Naive B cell (primary cell): ENCODE measurements around the gene ATP1A1. TPM values are rescaled to one million over a fixed set of nuclear protein-coding genes. Genes with fewer than 3 reads are reported as not detected.

ENCODE experiments used
- polyA plus RNA-seq, 6 donors: library from polyadenylated mRNA; unstranded; fragments of 300-500 nt; fragmentation: Illumina TruSeq; gene quantifications; one replicate each; pipeline ENCODE4 v1.2.3, GENCODE V29; 2021; ENCODE audit warnings: low read depth in 6 of 6

The ATP1A1 gene
- polyA plus RNA-seq, 6 donors from 2014 or later: 6.9 to 13.1 (median 10.2) TPM

Other genes with a start within 250 kb of the ATP1A1 start
- gene CD58, start 197.8 kb downstream of the ATP1A1 start, polyA plus RNA-seq: 10 to 100 TPM in 2 of 6 donors, 1 to 10 TPM in 4; 8.6 to 14.7 (median 9.9) TPM